Aorta (tissue), 5 donors: ENCODE measurements around the gene HBA1. TPM values are rescaled to one million over a fixed set of nuclear protein-coding genes. Genes with fewer than 3 reads are reported as not detected.
A peak's percentile ranks its signal among the peaks of the same experiment; 100 is the strongest.
"Not testable (repeated sequence)": the region's sequence is repeated elsewhere in the genome, so short reads cannot be mapped to it uniquely, and the experiment has no call there.

ENCODE experiments used
- ATAC-seq: fragments of 200-7000 bp; cut with Tn5 transposase; one replicate; pipeline ENCODE4 v1.9.1; 2022; ENCODE audit warnings: moderate library complexity; ENCODE audit not compliant: low FRiP score
- DNase-seq, 2 donors: peaks; one replicate each; pipeline ENCODE4 v3.0.0-alpha.2; 2020
- H3K27ac ChIP-seq, 2 donors: one replicate each; pipeline ENCODE4 v1.5.1; 2013; ENCODE audit warnings: low read length in 2 of 2, mild to moderate bottlenecking in 2 of 2, moderate library complexity in 2 of 2, control low read depth in 1 of 2, inconsistent platforms in 1 of 2, low read depth in 1 of 2
- H3K27me3 ChIP-seq, 2 donors: one replicate each; pipeline ENCODE4 v1.6.1; 2013; ENCODE audit warnings: control low read depth in 1 of 2, low read length in 1 of 2, mild to moderate bottlenecking in 1 of 2, moderate library complexity in 1 of 2; ENCODE audit not compliant: insufficient read depth in 2 of 2, control insufficient read depth in 1 of 2
- H3K36me3 ChIP-seq, 2 donors: one replicate each; pipeline ENCODE4 v1.6.1; 2013; ENCODE audit warnings: control low read depth in 1 of 2, low read length in 1 of 2, mild to moderate bottlenecking in 1 of 2; ENCODE audit not compliant: insufficient read depth in 2 of 2, control insufficient read depth in 1 of 2
- H3K4me1 ChIP-seq, 2 donors: one replicate each; pipeline ENCODE4 v1.6.1; 2013; ENCODE audit warnings: low read length in 2 of 2, control low read depth in 1 of 2, mild to moderate bottlenecking in 1 of 2, moderate library complexity in 1 of 2; ENCODE audit not compliant: insufficient read depth in 2 of 2, control insufficient read depth in 1 of 2
- H3K4me3 ChIP-seq, 2 donors: one replicate each; pipeline ENCODE4 v1.5.1; 2013; ENCODE audit warnings: low read length in 2 of 2, control low read depth in 1 of 2, mild to moderate bottlenecking in 1 of 2
- H3K9me3 ChIP-seq: one replicate; pipeline ENCODE4 v1.6.1; 2013; ENCODE audit warnings: mild to moderate bottlenecking, low read length; ENCODE audit not compliant: control insufficient read depth
- WGBS, 2 donors: extraction: QIAGEN DNeasy Blood & Tissue Kit; methylation state at CpG; one replicate each; pipeline ENCODE4 v1.1.7; 2013; 5-methylcytosine and 5-hydroxymethylcytosine counted together
- intact Hi-C, 2 donors: fragments of 100-400 bp; cut with DNase I; formaldehyde crosslinking; loops; one replicate each; pipeline versions ENCODE4 v1.14.2 to v1.15.0; 2022
- long read RNA-seq, 2 donors: library from polyadenylated mRNA; unstranded; transcript quantifications; one replicate each; pipeline ENCODE4 v2.0.0, GENCODE V29; 2020 to 2021
- polyA plus RNA-seq, 2 donors: library from polyadenylated mRNA; stranded (reverse); fragments of 200-250 nt; gene quantifications; one replicate each; pipeline ENCODE4 v1.2.3, GENCODE V29; 2013
- total RNA-seq, 2 donors: library from RNA; stranded (reverse); fragmentation: NEBNext Ultra II Directional; extraction: Animal tissue kit (Norgen Biotek cat#: 25700); gene quantifications; one replicate each; pipeline ENCODE4 v1.2.1, GENCODE V29; 2021
- donor health status: healthy with polysubstance abuse.
- donor health status: Bipolar disorder and iron deficiency.
- donor health status: DM: no; HTN: no; CAD: no.
- donor health status: DM: no; HTN: no; CAD: no.
- donor health status: DM: yes; HTN: yes; CAD: no.

The HBA1 gene
- 1,000 to 10,000 TPM in 1 of 2 donors, 100 to 1,000 TPM in 1; 559 to 1,337 TPM for total RNA-seq
- polyA plus RNA-seq, result 1 to 10 TPM in 1 of 2 donors, not detected in 1; 8.0 TPM
- long read RNA-seq, donor 1, partial matches to known transcripts, result 0 of 5 reads
- long read RNA-seq, donor 1, other reads (novel, unspliced or antisense), result 0 of 5 reads
- long read RNA-seq, donor 2, transcript HBA1-201 (3 exons, 577 nt), result major isoform, 81 of 103 reads
- long read RNA-seq, donor 2, transcript HBA1-203 (2 exons, 674 nt), result minor isoform, 18 of 103 reads
- long read RNA-seq, donor 2, partial matches to known transcripts, result 0 of 103 reads
- long read RNA-seq, donor 2, other reads (novel, unspliced or antisense), result 3 of 103 reads

- H3K27me3 ChIP-seq, H3K27ac ChIP-seq, ATAC-seq, DNase-seq, H3K4me3 ChIP-seq, H3K9me3 ChIP-seq, intact Hi-C loops, H3K36me3 ChIP-seq, H3K4me1 ChIP-seq: not testable (repeated sequence)
- 3% methylated on average over 19 to 44 of the region's 88 CpGs for WGBS, 2 donors
Observed at GRCh38 chr16:176477-177382, at the start of gene HBA1. HBA1 (plus strand) TSS chr16:176680; CDS start chr16:176717, 37 bp downstream.

- 99 to 100% methylated on average over 2 of the region's 2 CpGs for WGBS, 2 donors
- no peak for ATAC-seq
- intact Hi-C loops, result no loop called here
Observed at GRCh38 chr16:129075-129474, 47.4 kb upstream of the HBA1 start.

DNA sequence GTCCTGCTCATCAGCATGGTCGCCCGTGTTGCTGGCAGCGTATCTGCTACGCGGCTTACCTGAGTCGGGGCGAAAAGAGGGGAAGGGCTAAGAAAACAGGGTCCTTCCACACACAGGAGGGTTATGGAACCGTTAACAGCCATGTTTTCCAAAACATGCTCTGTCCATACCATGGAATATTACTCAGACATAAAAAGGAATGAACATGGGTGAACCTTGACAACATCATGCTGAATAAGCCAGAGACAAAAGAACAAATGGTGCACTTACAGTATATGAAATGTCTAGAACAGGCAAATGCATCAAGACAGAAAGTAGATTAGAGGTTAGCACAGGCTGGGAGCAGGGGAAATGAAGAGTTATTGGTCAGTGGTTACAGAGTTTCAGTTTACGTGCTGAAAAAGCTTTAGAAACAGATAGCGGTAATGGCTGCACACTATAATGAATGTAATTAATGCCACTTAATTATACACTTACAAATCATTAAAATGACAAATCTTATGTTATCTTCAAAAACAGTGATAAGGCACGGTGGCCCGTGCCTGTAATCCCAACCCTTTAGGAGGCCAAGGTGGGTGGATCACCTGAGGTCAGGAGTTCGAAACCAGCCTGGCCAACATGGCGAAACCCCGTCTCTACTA lies 45.8 kb upstream of the HBA1 start:
- Histone ChIP-seq H3K4me1 (no peaks in the 10 kb centered on the region), H3K9me3 (no peaks in the 10 kb centered on the region), H3K36me3 (peaks cover 0 to 2% of the 10 kb centered on the region in 2 donors), H3K27ac (no peak overlapping the region), H3K4me3 (no peak overlapping the region), H3K27me3 (no peaks in the 10 kb centered on the region)
- DNase-seq, result no peak
- intact Hi-C loops, result no loop called here
- 94% methylated on average over 15 of the region's 15 CpGs for WGBS, 2 donors
- no peak for ATAC-seq

More at GRCh38 chr16:129075-129474, 47.4 kb upstream of the HBA1 start:
- Histone ChIP-seq H3K4me1 (no peaks in the 10 kb centered on the region), H3K9me3 (no peaks in the 10 kb centered on the region), H3K36me3 (peaks cover 0 to 2% of the 10 kb centered on the region in 2 donors), H3K27me3 (no peaks in the 10 kb centered on the region), H3K4me3 (no peak overlapping the region), H3K27ac (no peak overlapping the region)
- peak in 1 of 2 donors; percentile 24 for DNase-seq

DNA sequence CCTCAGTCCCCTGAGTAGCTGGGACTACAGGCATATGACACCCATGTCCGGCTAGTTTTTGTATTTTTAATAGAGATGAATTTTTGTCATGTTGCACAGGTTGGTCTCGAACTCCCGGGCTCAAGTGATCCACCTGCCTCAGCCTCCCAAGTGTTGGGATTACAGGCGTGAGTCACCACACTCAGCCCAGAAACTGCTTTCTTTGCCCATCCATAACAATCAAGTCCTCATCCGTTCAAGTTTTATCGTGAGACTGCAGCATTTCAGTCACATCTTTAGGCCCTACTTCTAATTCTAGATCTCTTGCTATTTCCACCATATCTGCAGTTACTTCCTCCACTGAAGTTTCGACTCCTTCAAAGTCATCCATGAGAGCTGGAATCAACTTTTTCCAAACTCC lies 44.4 kb upstream of the HBA1 start:
- no peak overlapping the region for H3K27ac ChIP-seq
- no peak overlapping the region for H3K4me3 ChIP-seq
- WGBS, 2 donors, result 92 to 95% methylated on average over 7 of the region's 7 CpGs
- no peak for ATAC-seq
- no peaks in the 10 kb centered on the region for H3K27me3 ChIP-seq
- H3K36me3 ChIP-seq, result peaks cover 0 to 2% of the 10 kb centered on the region in 2 donors
- no peaks in the 10 kb centered on the region for H3K4me1 ChIP-seq
- intact Hi-C loops, result no loop called here
- no peak for DNase-seq
- no peaks in the 10 kb centered on the region for H3K9me3 ChIP-seq

DNA sequence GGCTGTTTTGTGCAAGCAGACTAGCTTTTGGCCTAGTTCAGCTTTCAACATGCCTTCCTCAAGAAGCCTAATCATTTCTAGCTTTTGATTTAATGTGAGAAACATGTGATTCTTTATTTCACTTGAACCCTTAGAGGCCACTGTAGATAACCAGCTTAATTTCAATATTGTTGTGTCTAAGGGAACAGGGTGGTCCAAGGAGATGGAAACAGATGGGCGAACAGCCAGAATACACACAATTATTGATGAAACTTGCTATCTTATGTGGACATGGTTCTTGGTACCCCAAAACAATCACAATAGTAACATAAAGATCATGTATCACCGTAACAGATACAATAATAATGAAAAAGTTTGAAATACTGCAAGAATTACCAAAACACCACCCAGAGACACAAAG lies 42.8 kb upstream of the HBA1 start:
- Histone ChIP-seq H3K4me3 (no peak overlapping the region), H3K36me3 (peaks cover 0 to 2% of the 10 kb centered on the region in 2 donors), H3K9me3 (no peaks in the 10 kb centered on the region), H3K27me3 (no peaks in the 10 kb centered on the region), H3K4me1 (no peaks in the 10 kb centered on the region), H3K27ac (no peak overlapping the region)
- ATAC-seq (no peak), DNase-seq (no peak)
- intact Hi-C loops, result no loop called here
- WGBS, 2 donors, result 91 to 96% methylated on average over 2 of the region's 2 CpGs

GRCh38 chr16:138049-138417 lies 38.4 kb upstream of the HBA1 start:
- 1 to 2% methylated on average over 26 to 30 of the region's 30 CpGs for WGBS, 2 donors

GRCh38 chr16:140175-140857 lies 36.2 kb upstream of the HBA1 start:
- H3K27me3 ChIP-seq, result no peaks in the 10 kb centered on the region
- H3K27ac ChIP-seq, result no peak overlapping the region
- intact Hi-C loops, result no loop called here
- H3K4me3 ChIP-seq, result no peak overlapping the region
- ATAC-seq (no peak), DNase-seq (no peak)
- H3K9me3 ChIP-seq, result no peaks in the 10 kb centered on the region
- H3K36me3 ChIP-seq, result no peaks in the 10 kb centered on the region
- no peaks in the 10 kb centered on the region for H3K4me1 ChIP-seq
- 47 to 57% methylated on average over 10 of the region's 10 CpGs for WGBS, 2 donors

More at GRCh38 chr16:138049-138417, 38.4 kb upstream of the HBA1 start:
- peak in 1 of 2 donors; percentile 56 for DNase-seq
- Histone ChIP-seq H3K9me3 (no peaks in the 10 kb centered on the region), H3K36me3 (no peaks in the 10 kb centered on the region), H3K4me1 (no peaks in the 10 kb centered on the region), H3K4me3 (peak overlapping the region; percentile 92 to 98), H3K27me3 (no peaks in the 10 kb centered on the region), H3K27ac (no peak overlapping the region)
- ATAC-seq, result peak; percentile 52
- intact Hi-C loops, result no loop called here

GRCh38 chr16:142405-142967 lies 34.0 kb upstream of the HBA1 start:
- no peak for ATAC-seq
- no peak for DNase-seq
- Histone ChIP-seq H3K27me3 (no peaks in the 10 kb centered on the region), H3K9me3 (no peaks in the 10 kb centered on the region), H3K36me3 (no peaks in the 10 kb centered on the region), H3K4me3 (no peak overlapping the region), H3K4me1 (no peaks in the 10 kb centered on the region), H3K27ac (no peak overlapping the region)
- intact Hi-C loops, result no loop called here
- 71 to 76% methylated on average over 12 of the region's 12 CpGs for WGBS, 2 donors
